ENCODE data around the gene FNDC5.

DNA sequence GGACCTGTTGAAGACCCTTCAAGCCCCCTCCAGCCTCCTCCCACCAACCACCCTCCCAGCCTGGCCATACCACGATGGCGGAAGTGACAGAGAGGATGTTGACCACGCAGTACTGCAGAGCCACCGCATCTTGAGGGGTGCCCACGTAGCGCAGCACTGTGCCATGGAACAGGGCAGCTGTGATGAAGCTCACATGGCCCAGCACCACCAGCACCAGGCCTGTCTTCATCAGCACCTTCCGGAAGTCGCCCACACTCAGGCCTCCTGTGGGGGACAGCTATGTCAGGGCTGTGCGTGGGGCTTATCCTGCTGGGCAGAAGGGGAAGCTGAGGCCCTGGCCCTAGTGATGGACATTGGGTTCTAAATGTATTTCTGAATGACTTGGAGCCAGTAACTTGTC is 27.3 kb upstream of the FNDC5 start:
- TF ChIP-seq, protein P1, sequence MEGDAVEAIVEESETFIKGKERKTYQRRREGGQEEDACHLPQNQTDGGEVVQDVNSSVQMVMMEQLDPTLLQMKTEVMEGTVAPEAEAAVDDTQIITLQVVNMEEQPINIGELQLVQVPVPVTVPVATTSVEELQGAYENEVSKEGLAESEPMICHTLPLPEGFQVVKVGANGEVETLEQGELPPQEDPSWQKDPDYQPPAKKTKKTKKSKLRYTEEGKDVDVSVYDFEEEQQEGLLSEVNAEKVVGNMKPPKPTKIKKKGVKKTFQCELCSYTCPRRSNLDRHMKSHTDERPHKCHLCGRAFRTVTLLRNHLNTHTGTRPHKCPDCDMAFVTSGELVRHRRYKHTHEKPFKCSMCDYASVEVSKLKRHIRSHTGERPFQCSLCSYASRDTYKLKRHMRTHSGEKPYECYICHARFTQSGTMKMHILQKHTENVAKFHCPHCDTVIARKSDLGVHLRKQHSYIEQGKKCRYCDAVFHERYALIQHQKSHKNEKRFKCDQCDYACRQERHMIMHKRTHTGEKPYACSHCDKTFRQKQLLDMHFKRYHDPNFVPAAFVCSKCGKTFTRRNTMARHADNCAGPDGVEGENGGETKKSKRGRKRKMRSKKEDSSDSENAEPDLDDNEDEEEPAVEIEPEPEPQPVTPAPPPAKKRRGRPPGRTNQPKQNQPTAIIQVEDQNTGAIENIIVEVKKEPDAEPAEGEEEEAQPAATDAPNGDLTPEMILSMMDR (IDR thresholded peaks at IDR 0.05), result no peak
- TF ChIP-seq EZH2 (IDR thresholded peaks at IDR 0.05), result no peak
- TF ChIP-seq EZH2phosphoT487 (IDR thresholded peaks at IDR 0.05), result no peak
